SHP77 treated with DMSO at 0.1 percent for 48 hours (cell line): ENCODE measurements around the gene TSPAN18.

Experiments
- DNase-seq: peaks from one replicate; lab custom pipeline; 2025; lab: John Stamatoyannopoulos, UW

TSPAN18 gene

DNA sequence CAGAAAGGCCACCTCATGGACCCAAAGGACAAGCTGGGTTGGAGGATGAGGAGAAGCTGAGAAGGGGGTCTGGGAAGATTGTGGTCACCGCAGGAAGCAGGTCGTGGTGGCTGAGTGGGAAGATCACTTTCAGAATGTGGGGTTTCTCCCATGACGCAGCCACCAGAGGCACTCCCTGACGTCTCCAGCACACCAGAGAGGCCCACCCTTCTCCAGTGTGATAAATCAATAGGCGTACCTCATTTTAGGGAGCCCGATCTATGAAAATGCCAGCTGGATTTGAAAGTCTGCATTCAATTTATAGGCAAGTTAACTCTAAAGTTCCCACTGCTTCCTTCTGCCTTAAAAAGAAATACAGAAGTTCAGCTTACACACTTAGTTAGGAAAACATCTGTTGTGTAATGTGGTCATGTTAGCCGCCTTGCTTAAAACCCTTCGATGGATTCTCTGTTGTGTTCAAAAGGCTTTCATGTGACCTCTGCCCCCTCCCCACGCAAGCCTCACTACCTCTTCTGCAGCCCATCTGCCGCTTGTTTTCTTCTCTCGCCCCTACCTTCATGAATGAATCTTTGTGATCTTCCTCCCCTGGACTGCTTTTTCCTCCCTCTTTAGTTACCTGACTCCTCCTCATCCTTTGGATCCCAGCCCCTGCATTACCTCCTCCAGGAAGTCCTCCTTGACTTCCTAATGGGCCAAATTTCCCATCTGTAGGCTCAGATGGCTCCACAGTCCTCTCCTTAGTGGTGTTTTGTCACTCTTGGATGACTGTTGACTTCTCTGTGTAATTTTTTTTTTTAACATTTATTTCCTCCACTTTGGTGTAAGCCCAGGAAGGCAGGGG lies 10.7 kb downstream of the TSPAN18 start:
- no peak for DNase-seq

DNA sequence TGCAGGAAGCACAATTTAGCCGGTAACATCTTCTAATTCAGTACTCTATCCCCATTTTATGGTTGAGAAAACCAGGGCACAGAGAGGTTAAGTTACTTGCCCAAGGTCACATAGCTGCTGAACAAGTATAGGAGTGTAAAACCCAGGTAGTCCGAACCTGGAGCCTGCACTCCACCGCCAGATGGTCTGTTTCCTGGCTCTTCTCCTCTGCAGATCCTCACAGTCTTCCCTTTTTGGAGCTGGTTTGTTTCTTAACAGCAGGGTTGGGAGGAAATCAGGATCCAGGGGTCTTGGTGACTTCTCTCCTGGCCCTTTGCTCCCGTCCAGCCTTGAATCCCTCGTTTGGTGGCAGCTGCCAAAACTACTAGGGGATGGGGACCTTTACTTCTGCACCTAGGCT lies 12.0 kb downstream of the TSPAN18 start:
- no peak for DNase-seq

DNA sequence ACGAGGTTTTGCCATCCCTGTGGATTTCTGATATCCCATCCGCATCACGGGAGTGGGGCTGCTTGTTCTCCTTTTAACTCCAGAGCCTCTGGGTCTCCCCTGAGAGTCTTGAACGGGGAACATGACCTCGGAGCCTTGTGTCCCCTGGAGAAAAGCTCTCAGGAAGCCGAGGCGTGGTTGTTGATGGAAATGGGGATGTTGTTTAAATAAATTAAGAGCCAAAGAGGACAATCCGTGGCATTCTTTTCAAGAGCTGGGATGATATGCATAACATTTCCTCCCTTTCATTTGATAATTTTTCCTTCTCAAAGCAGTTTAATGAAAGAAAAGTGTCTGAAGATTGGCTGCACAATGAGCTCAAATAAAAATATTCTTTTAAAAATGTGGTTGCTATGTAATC lies 14.2 kb downstream of the TSPAN18 start:
- DNase-seq: no peak

DNA sequence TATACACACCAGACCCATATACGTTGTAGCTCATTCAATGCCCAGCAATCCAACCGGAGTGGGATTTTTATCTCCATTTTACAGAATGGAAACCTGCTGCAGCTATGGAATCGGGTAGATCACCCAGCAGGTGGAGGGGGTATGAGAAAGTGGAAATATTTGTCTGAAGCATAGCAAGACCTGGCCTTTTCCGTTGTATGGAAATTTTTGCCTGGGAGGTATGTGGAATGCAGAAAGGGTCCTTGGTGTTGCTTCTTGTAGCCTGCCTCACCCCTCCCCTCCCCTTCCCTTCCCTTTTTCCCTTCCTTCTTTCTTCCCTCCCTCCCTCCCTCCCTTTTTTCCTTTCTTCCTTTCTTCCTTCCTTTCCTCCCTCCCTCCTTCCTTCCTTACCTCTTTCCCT lies 15.2 kb downstream of the TSPAN18 start:
- no peak for DNase-seq

DNA sequence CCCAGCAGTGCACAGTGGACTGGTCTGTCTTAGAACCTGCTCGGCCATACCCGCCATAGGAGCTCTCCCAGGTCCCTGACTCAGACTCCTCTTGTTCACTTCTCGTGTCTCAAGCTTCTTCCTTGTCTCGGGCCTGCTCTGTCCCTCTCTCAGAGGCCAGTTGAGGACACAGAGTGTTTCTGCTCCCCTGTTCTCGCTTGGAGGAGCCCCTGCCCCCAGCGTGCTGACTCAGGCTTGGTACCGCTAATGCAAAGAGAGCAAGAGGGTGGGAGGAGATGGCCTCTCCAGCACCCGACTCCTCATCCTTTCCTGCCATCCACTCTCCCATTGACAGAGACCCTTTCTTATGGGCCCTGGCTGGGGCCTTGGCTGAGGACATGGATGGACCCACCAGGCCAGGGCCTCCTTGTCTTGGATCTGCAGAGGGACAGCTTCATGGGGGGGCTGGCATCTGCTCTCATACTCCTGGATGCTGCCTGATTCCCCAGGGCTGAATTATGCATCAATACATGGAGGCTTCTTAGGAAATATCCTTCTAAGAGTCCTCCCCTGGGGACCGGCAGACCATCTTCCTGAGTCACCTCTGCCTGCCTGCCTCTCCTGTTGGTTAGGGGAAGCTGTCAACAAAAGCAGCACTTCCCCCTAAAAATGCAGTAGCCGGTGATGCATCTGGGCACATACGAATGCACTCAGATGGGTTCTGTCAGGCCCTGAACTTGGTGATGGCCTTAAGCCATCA lies 15.9 kb downstream of the TSPAN18 start:
- no peak for DNase-seq

DNA sequence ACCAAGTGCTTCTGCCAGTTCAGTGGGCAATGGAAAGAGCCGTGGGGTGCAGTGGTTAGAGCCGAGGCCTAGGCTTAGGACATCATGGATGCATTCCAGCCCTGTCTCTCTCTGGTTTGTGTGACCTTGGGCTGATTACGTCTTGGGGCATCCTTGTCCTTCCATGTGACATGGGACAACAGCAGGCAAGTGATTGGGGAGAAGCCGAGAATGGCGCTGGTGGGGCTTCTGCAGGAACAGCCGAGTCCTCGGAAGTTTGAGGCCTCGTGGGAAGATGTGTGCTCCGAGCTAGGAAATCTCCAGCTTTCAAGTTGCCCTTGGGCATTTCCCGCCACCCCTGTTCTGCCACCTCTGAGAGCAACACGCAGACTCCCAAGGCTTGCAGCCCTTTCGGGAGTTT lies 16.6 kb downstream of the TSPAN18 start:
- DNase-seq: no peak

DNA sequence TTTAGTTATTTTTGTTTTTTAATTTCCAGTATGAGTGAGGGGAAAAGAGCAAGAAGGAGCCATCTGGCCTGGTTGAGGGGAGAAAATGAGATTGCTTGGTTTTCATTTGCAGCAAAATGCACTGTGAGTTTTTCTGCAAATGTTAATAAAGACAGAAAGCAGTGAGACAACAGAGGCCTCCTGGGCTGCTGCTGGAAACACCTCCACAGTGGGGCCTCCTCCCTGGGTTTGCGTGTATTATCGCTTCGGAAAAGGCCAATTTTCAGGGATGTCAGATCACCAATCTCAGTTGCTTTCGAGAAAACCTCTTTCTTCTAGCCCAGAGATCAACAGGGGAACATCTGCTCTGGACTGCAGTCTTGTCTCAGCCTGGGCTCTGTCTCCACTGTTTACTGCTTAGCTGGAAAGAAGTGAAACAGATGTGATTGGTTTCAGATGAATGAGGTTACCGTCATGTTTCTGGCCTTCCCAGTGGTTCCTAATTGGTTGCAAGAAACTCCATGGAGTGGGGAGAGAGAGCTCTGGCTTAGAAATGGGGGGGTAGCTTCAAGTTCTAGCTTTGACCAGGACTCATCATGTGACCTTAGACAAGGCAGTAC lies 17.3 kb downstream of the TSPAN18 start:
- DNase-seq: no peak

DNA sequence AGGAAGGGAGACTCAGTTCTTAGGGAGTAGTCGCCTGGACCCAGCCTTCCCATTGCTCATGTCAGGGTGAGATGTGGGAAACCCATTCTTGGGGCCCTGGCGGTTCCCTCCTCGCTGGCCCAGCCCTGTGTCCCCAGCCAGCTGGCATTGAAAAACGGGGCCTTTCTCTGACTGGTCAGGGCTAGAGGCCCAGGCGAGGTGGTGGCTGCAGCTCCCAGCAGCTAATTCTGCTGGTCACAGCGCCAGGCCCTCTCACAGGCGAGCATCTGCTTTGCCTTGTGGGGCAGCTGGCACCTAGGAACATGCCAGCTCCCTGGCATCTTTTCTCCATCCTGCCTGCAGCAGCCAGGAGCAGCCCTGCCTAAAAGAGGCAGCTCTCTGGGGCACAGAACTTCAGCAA lies 20.1 kb downstream of the TSPAN18 start:
- DNase-seq: no peak

DNA sequence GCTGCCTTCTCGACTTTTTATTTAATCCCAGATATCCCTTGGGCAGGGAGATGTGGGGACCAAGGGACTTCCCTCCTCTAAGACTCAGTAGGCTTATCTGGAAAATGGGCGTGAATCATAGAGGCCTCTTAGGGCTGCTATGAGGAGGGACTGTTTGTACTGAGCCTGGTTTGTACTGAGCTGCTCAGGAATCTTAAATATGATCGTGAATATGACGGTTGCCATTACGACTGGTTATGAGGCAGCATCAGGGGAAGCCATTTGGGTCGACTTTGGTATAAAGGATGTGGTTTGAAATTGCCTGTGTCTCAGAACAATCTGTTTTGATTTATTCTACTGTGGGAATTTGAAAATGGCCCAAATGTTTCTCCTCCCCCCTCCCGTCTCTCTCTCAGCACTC lies 20.6 kb downstream of the TSPAN18 start:
- no peak for DNase-seq

DNA sequence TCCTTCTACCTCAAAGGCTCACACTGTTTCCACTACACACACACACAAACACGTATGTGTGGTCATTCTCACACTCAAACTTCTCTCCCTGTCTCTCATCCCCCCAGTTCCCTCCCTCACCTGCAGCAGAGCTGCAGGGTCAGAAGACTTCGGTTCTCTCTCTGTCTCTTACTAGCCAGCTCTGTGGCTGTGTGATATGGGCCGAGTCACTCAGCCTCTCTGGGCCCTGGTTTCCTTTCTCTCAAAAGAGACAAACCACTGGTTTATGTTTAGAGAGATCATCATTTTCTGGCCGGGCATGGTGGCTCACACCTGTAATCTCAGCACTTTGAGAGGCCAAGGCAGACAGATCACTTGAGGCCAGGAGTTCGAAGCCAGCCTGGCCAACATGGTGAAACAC lies 21.1 kb downstream of the TSPAN18 start:
- no peak for DNase-seq

DNA sequence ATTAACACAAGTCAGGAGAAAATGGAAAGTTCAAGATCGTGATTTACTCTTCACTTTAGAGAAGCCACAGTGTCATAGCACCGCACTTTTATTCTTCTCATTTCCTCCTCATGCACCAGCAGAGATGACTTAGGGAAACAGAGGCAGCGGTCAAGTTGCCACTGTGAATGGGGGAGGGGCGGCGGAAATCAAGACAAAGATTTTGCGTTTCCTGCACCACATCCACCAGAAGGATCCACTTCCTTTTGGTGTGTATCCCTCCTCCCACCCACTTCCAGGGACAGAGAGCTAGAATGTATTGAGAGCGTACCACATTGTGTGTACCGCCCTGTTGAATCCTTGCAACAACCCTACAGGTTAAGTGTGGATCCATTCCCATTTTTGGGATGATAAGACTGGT lies 21.8 kb downstream of the TSPAN18 start:
- DNase-seq: no peak

DNA sequence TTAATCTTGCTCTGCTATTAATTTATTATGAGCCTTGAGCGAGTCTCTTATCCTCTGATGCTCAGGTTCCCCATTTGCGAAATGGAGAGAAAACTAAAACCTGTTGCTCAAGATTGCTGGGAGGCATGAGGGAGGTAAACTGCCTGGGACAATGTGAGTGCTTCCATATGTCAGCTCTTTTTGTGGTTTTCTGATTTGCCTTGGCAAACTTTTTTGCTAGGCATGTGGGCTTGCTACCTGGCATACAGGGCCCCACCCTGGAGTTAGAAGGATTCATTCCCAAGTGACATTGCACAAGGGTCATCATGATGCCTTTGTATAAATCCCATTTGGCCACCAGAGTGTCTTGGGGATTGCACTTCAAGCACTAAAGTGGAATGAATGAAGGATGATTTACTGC lies 22.4 kb downstream of the TSPAN18 start:
- DNase-seq: no peak

DNA sequence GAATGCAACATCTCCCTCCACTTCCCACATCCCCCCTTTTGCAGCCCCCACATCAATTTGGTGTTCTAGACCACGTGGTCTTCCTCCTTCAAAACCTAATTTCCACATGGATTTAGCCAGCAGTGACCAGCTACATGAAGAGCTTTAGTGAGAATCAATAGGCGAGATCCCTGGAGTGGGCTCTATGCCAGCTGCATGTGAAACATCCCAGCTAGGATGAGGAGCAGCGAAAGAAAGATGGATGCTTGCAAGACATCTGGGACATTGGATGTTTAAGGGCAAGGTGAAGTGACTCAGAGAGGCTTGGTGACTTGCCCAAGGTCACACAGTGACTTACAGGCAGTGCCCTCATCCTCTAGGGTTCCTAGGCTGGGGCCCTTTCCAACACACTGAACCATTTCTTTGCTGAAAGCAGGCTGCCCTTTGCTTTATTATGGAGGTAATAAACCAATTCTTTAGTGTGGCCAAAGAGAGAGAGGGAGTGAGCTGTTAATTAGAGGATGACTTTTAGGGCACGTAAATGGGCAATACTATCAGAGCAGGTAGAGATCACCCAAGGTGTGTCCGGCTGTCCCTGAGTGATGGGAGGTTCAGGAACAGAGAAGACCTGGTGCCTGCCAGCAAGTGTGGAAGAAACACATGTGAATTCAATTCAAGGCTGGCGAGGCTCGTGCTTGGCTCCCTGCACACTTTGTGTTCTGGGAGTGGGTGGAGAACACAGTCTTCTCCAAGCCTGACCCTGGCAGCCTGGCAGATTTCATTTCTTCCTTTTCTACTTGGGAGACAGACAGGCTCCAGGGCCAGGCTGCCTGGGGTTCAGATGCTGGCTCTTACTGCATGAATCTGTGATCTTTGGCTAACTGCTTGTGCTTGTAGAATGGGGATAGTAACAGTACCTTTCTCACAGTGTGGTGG lies 24.0 kb downstream of the TSPAN18 start:
- no peak for DNase-seq

DNA sequence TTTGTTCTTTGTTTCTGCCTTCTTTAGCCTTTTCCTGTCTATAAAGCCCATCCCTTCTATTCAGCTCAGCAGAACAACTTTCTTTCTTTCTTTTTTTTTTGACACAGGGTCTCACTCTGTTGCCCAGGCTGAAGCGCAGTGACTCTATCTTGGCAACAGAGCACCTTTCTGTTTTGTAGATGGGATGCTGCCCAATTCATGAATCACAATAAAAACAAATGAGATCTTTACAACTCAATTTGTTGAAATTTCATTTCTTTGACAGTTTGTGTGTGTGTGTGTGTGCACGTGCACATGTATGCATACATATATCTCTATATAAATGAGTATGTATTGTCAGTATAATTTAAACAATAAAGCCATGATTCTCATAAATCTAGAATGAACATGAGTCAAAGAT lies 25.5 kb downstream of the TSPAN18 start:
- DNase-seq: no peak

DNA sequence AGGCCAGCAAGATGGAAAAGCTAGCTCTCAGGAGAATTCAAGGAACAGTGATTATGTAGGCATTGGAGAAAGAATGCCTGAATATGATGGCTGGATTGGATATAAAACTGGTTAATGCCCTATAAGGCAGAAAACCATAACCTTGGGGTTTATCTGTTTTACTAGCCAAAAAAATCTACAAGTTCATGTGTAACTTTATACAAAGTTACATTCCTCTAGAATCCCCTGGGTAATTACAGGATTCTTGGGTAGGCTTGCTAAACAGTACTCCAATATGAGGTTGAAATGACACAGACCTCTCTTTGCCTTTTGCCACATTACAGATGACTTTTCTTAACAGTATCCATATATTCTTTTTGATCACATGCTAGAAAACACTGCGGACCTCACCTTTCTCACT lies 26.0 kb downstream of the TSPAN18 start:
- DNase-seq: no peak

DNA sequence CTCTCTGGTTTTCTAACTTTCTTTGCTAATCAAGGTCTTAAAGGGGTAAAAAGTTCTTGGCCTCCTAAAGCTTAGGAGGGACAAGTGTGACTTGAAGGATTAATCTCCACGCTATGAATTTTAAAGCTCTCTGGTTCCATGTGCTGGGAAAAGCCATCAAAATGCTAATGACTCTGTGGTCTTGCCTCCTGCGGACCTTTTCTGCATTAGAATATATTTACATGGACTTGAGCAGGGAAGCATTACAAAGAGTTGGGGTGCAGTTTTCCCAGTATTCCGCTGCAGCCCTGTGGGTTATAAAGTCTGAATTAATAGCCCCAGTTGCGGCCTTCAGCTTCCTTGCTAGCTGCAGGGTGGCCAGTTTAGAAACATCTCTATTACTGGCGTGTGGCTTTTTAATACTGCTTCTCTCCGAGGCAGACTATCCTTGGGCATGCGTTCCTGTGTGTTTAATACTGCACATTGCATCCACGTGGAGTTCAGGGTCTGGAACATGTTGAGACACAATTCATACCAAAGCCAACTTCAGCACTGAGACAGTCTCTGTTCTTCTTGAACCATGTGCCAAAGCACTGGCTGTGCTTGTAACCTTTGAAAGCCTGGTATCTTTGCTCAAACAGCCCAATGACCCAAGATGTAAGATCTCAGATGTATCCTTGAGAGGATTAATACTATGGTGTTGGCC lies 27.3 kb downstream of the TSPAN18 start:
- no peak for DNase-seq

DNA sequence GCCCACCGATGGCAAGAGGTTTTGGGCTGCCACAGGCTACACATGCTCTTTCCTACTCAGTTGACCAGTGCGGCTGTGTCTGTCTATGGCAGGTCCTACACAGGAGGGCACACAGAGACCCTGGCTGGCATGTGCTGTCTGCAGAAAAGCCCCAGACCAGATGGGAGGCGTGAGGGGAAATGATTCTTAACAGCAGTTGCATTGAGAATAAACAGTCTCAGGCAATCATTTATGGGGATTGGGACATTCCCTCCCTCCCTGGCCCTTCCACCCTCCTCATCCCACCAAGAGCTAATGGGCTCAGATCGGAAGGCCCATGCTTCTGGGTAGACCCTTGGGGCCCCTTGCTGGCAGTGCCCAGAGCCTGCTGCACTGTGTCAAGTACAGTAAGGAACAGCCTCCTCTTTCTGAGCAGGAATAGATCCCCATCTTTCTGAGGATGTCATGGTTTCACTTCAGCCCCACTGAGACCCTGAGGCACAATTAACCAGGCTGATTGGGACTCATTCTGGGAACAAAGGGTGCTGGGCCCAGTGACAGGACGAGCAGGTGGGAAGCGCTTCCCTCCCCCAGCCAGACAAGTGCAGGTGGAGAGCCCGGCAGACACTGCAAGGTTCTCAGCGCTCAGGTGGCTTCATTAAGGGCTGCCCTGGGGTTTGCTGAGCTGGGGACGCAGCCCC lies 28.3 kb downstream of the TSPAN18 start:
- DNase-seq: no peak

DNA sequence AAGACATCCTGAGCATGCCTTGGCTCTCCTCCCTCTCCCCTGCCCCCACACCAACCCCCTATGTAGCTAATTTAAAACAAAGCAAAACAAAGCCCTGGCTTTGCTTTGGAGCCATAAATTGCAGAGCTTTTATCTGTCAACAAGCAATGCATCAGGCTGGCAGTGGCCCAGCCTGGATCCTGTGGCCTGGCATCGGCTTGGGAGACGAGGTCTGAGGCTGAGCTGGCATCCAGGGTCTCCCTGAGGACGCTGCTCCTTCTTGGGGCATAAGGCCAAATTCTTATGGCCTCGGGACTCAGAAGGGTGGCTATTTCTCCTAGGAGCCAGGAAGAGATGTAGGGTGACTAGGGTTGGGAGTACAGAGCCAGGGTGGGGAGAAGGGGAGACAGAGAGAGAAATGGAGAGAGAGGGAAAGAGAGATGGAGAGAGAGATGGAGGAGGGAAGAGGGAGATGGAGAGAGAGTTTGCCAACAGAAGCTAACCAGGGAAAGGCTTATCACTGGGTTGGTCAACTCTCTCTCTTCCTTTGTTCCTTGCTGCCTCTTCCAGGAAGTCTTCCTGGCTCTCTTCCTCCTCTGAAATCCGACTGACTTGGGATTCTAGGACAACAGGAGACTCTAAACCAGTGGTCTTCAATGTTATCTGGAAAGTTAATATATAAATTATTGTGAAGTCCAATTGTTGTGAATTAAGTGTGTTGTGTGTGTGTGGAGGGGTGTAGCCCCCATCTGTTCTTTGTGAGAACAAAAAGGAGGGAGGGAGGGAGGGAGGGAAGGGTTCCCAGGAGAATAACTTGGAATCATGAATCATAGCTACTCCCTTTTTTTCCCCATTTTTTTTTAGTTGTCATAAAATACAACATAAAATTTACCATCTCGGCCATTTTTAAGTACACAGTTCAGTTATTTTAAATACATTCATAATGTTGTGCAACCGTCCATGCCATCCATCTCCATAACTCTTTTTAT lies 29.1 kb downstream of the TSPAN18 start:
- DNase-seq: no peak

DNA sequence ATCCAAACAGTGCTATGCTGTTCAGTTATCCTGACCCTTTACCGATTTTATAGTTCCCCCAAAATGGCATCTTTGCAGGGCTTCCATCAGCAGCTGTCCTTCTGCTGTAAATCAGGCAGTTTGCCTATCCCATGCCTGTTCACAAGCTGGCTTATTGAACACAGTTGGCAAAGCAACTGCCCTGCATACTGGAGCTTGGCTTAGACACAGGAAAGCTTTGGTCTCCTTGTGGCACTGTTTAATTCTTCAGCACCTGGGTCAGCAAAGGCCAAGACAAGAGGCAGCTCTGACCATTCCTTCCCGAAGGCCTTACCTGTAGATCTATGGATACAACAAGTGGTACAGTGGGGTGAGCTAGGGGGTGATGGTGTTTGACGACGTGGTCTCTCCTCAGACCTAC lies 32.2 kb downstream of the TSPAN18 start:
- DNase-seq: no peak
